Measurements from ENCODE around the gene VPS72. TPM values are rescaled to one million over a fixed set of nuclear protein-coding genes. Genes with fewer than 3 reads are reported as not detected.

The VPS72 gene
- total RNA-seq, 1 donor from 2014 or later: 35.0 TPM

Other genes starting within 250 kb of the VPS72 start
- gene CERS2, start 215.4 kb downstream of the VPS72 start, total RNA-seq: 44.4 TPM
- not detected for gene ANXA9, start 207.9 kb downstream of the VPS72 start, total RNA-seq
- gene MINDY1, start 183.3 kb downstream of the VPS72 start, total RNA-seq: 16.2 TPM
- 9.9 TPM for gene PRUNE1, start 181.7 kb downstream of the VPS72 start, total RNA-seq
- gene BNIPL, start 153.6 kb downstream of the VPS72 start, total RNA-seq: 0.52 TPM
- 1.6 TPM for gene C1orf56, start 142.4 kb downstream of the VPS72 start, total RNA-seq
- gene CDC42SE1, start 130.6 kb downstream of the VPS72 start, total RNA-seq: 27.1 TPM
- gene MLLT11, start 129.8 kb downstream of the VPS72 start, total RNA-seq: 2.1 TPM
- gene GABPB2, start 119.4 kb downstream of the VPS72 start, total RNA-seq: 7.8 TPM
- 15.7 TPM for gene SEMA6C, start 43.6 kb downstream of the VPS72 start, total RNA-seq
- gene TNFAIP8L2, start 33.5 kb downstream of the VPS72 start, total RNA-seq: 4.2 TPM
- 9.9 TPM for gene LYSMD1, start 24.3 kb downstream of the VPS72 start, total RNA-seq
- 24.5 TPM for gene SCNM1, start 24.1 kb downstream of the VPS72 start, total RNA-seq
- 50.6 TPM for gene TMOD4, start 14.2 kb downstream of the VPS72 start, total RNA-seq
- 51.7 TPM for gene PIP5K1A, start 8.4 kb upstream of the VPS72 start, total RNA-seq
- gene PSMD4, start 64.5 kb upstream of the VPS72 start, total RNA-seq: 145 TPM
- gene ZNF687, start 92.1 kb upstream of the VPS72 start, total RNA-seq: 5.7 TPM
- 30.3 TPM for gene PI4KB, start 137.2 kb upstream of the VPS72 start, total RNA-seq
- 24.0 TPM for gene RFX5, start 157.1 kb upstream of the VPS72 start, total RNA-seq
- 74.6 TPM for gene SELENBP1, start 182.5 kb upstream of the VPS72 start, total RNA-seq
- 308 TPM for gene PSMB4, start 209.4 kb upstream of the VPS72 start, total RNA-seq